Measurements from ENCODE around the gene CD59. TPM values are rescaled to one million over a fixed set of nuclear protein-coding genes. Genes with fewer than 3 reads are reported as not detected.

CD59 gene
- total RNA-seq, 1 experiment from 2014 or later, result 170 TPM

DNA sequence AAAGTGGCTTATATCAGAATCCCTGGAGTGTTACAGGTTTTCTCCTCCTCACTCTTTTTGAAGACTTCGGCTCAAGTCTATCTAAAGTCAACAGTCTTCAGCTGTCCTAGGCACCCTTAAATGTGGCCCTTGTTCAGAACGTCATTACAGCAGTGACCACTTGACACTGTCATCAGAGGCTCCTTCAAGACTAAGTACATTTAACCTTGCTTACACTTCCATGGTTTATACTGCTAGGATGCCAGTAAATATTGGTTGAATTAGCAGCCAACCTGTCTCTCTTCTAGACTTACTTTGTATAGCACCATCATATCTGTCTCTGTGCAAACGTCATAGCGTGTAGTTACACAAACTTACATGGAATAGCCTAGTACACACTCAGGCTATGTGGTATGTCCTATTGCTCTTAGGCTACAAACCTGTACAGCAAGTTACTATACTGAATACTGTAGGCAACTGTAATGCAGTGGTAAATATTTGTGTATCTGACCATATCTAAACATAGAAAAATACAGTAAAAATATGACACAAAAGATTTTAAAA is 22.3 kb downstream of the CD59 start:
- ChIA-PET CTCF (no interaction called here), POLR2A (ENCODE audit: unreplicated experiment) (no interaction called here)
- Histone ChIP-seq H4K20me1 (ENCODE audit: low read length) (no peaks in the 10 kb centered on the region), H3K9me2 (replicated peaks; ENCODE audit: low read length) (no peaks in the 10 kb centered on the region), H3K79me2 (ENCODE audit: low read length) (peaks cover 77% of the 10 kb centered on the region), H3K27me3 (ENCODE audit: low read length) (no peaks in the 10 kb centered on the region), H3K4me3 (ENCODE audit: low read length) (no peak overlapping the region), H3K4me2 (ENCODE audit: low read length) (no peak overlapping the region), H3F3A (ENCODE audit: low read length, unreplicated experiment) (peaks cover 7% of the 10 kb centered on the region), H3K27ac (ENCODE audit: low read length) (peak overlapping the region; percentile 19; the same call in 1 of the 2 replicates), H2AFZ (ENCODE audit: low read length) (no peak overlapping the region), H3K4me1 (ENCODE audit: insufficient read depth, low read length) (peaks cover 52% of the 10 kb centered on the region), H3K9ac (ENCODE audit: low read length) (no peak overlapping the region), H3K9me3 (ENCODE audit: low read length) (no peaks in the 10 kb centered on the region), H3K36me3 (ENCODE audit: low read depth, low read length) (peaks cover 78% of the 10 kb centered on the region)
- DNase-seq (no peak), ATAC-seq (no peak)
- intact Hi-C loops (cut with micrococcal nuclease), result no loop called here
- BruUV-seq (replicated peaks), result no TSS peak
- no peak for TF ChIP-seq EZH2phosphoT487 (IDR thresholded peaks at IDR 0.05; ENCODE audit: borderline replicate concordance, low read length)
- TF ChIP-seq, protein P1, sequence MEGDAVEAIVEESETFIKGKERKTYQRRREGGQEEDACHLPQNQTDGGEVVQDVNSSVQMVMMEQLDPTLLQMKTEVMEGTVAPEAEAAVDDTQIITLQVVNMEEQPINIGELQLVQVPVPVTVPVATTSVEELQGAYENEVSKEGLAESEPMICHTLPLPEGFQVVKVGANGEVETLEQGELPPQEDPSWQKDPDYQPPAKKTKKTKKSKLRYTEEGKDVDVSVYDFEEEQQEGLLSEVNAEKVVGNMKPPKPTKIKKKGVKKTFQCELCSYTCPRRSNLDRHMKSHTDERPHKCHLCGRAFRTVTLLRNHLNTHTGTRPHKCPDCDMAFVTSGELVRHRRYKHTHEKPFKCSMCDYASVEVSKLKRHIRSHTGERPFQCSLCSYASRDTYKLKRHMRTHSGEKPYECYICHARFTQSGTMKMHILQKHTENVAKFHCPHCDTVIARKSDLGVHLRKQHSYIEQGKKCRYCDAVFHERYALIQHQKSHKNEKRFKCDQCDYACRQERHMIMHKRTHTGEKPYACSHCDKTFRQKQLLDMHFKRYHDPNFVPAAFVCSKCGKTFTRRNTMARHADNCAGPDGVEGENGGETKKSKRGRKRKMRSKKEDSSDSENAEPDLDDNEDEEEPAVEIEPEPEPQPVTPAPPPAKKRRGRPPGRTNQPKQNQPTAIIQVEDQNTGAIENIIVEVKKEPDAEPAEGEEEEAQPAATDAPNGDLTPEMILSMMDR (conservative IDR thresholded peaks at IDR 0.05; ENCODE audit: low read depth, low read length), result no peak
- TF ChIP-seq EZH2 (IDR thresholded peaks at IDR 0.05; ENCODE audit: low read length, unreplicated experiment), result no peak

DNA sequence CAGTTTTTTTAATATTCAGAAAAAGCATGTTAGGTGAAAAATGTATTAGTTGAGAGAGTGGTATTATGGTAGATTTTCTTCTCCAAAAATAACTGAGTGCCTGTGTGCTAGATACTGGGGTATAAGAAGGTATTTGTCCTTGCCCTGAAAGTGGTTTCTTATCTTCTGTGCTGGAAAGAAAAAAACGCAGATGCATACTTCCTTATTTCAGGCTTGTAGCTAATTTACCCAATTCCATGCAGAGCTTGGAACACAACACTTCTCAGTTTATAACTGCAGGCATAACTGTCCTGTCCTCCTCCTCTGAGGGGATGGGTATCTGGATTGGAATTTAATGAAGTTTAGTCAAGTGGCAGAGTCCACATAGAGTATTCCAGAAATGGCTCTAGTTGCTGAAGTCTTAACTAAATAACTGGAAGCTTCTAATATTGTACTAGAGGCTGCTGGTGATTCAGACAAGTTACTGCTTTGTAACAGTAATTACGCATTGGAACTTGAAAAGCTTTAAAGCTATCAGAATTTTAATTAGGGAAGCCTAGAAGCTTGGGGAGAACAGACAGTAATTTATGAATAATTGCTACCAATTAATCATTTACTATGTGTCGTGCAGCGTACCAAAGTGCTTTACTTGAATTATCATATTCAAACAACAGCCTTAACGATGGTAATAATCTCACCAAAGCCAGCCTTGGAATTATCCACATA is 22.9 kb downstream of the CD59 start:
- H4K20me1 ChIP-seq (ENCODE audit: low read length), result no peaks in the 10 kb centered on the region
- H3K9me3 ChIP-seq (ENCODE audit: low read length), result no peaks in the 10 kb centered on the region
- peaks cover 71% of the 10 kb centered on the region for H3K79me2 ChIP-seq (ENCODE audit: low read length)
- H3F3A ChIP-seq (ENCODE audit: low read length, unreplicated experiment), result peaks cover 12% of the 10 kb centered on the region
- no peak overlapping the region for H2AFZ ChIP-seq (ENCODE audit: low read length)
- H3K9ac ChIP-seq (ENCODE audit: low read length), result no peak overlapping the region
- no peaks in the 10 kb centered on the region for H3K9me2 ChIP-seq (replicated peaks; ENCODE audit: low read length)
- intact Hi-C loops (cut with micrococcal nuclease), result no loop called here
- H3K4me2 ChIP-seq (ENCODE audit: low read length), result no peak overlapping the region
- TF ChIP-seq, protein P1 (conservative IDR thresholded peaks at IDR 0.05; ENCODE audit: low read depth, low read length), result no peak
- no peak for TF ChIP-seq EZH2 (IDR thresholded peaks at IDR 0.05; ENCODE audit: low read length, unreplicated experiment)
- TF ChIP-seq EZH2phosphoT487 (IDR thresholded peaks at IDR 0.05; ENCODE audit: borderline replicate concordance, low read length), result no peak
- POLR2A ChIA-PET (ENCODE audit: unreplicated experiment), result no interaction called here
- BruUV-seq (replicated peaks), result no TSS peak
- DNase-seq (no peak), ATAC-seq (no peak)
- peak overlapping the region; percentile 19; the same call in 1 of the 2 replicates for H3K27ac ChIP-seq (ENCODE audit: low read length)
- H3K27me3 ChIP-seq (ENCODE audit: low read length), result no peaks in the 10 kb centered on the region
- no peak overlapping the region for H3K4me3 ChIP-seq (ENCODE audit: low read length)
- H3K36me3 ChIP-seq (ENCODE audit: low read depth, low read length), result peaks cover 77% of the 10 kb centered on the region
- peaks cover 55% of the 10 kb centered on the region for H3K4me1 ChIP-seq (ENCODE audit: insufficient read depth, low read length)
- CTCF ChIA-PET, result no interaction called here

DNA sequence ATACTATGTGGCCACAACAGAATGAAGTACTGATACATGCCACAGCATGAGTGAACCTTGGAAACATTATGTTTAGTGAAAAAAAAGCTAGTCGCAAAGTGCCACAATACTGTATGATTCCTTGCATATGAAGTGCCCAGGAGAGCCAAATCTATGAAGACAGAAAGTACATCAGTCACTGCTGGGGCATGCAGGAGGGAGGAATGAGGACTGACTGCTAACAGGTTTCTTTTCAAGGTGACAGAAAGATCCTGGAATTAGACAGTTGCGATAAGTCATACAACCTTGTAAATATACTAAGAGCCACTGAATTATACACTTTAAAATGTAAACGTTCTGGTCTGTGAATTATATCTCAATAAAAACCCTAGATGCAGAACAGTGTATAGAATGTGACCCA is 23.8 kb downstream of the CD59 start:
- H3K9me3 ChIP-seq (ENCODE audit: low read length), result no peaks in the 10 kb centered on the region
- peaks cover 59% of the 10 kb centered on the region for H3K4me1 ChIP-seq (ENCODE audit: insufficient read depth, low read length)
- H2AFZ ChIP-seq (ENCODE audit: low read length), result no peak overlapping the region
- DNase-seq (no peak), ATAC-seq (no peak)
- no peak for TF ChIP-seq EZH2 (IDR thresholded peaks at IDR 0.05; ENCODE audit: low read length, unreplicated experiment)
- TF ChIP-seq, protein P1 (conservative IDR thresholded peaks at IDR 0.05; ENCODE audit: low read depth, low read length), result no peak
- no peak for TF ChIP-seq EZH2phosphoT487 (IDR thresholded peaks at IDR 0.05; ENCODE audit: borderline replicate concordance, low read length)
- no peak overlapping the region for H3K4me3 ChIP-seq (ENCODE audit: low read length)
- ChIA-PET POLR2A (ENCODE audit: unreplicated experiment) (no interaction called here), CTCF (no interaction called here)
- H3K9ac ChIP-seq (ENCODE audit: low read length), result no peak overlapping the region
- H3F3A ChIP-seq (ENCODE audit: low read length, unreplicated experiment), result peaks cover 12% of the 10 kb centered on the region
- no peak overlapping the region for H3K27ac ChIP-seq (ENCODE audit: low read length)
- no peaks in the 10 kb centered on the region for H3K27me3 ChIP-seq (ENCODE audit: low read length)
- intact Hi-C loops (cut with micrococcal nuclease), result no loop called here
- H3K79me2 ChIP-seq (ENCODE audit: low read length), result peaks cover 65% of the 10 kb centered on the region
- H3K4me2 ChIP-seq (ENCODE audit: low read length), result no peak overlapping the region
- BruUV-seq (replicated peaks), result no TSS peak
- H4K20me1 ChIP-seq (ENCODE audit: low read length), result no peaks in the 10 kb centered on the region
- H3K36me3 ChIP-seq (ENCODE audit: low read depth, low read length), result peaks cover 72% of the 10 kb centered on the region
- no peaks in the 10 kb centered on the region for H3K9me2 ChIP-seq (replicated peaks; ENCODE audit: low read length)

All from PC-3 (cell line).